CD14-positive monocyte (primary cell): ENCODE results near the gene TMEM117. TPM values are rescaled to one million over a fixed set of nuclear protein-coding genes. Genes with fewer than 3 reads are reported as not detected.

ENCODE experiments used
- DNase-seq, 3 donors: peaks; one replicate each; pipeline ENCODE4 v3.0.0-alpha.2; 2011 to 2022
- H2AFZ ChIP-seq: 2 replicates; pipeline ENCODE4 v1.6.0; 2012; ENCODE audit warnings: mild to moderate bottlenecking, low read depth, low read length, inconsistent platforms; ENCODE audit not compliant: insufficient read depth, poor library complexity, severe bottlenecking
- H3K27ac ChIP-seq, 2 donors: 1 replicate in 1 of 2; 2 replicates in 1 of 2; pipeline ENCODE4 v1.5.1; 2012 to 2013; ENCODE audit warnings: low read length in 2 of 2, control low read depth in 1 of 2, inconsistent platforms in 1 of 2, low read depth in 1 of 2, mild to moderate bottlenecking in 1 of 2
- H3K27me3 ChIP-seq, 2 donors: one replicate each; pipeline versions ENCODE4 v1.6.0 to v1.6.1; 2011 to 2013; ENCODE audit warnings: low read length in 2 of 2; ENCODE audit not compliant: control insufficient read depth in 2 of 2, insufficient read depth in 2 of 2
- H3K36me3 ChIP-seq, 2 donors: replicated peaks in 1 of 2; 1 replicate in 1 of 2; 2 replicates in 1 of 2; pipeline versions ENCODE4 v1.5.1 to v1.6.1; 2012 to 2013; ENCODE audit warnings: low read length in 2 of 2, control low read depth in 1 of 2, inconsistent platforms in 1 of 2, mild to moderate bottlenecking in 1 of 2; ENCODE audit not compliant: insufficient read depth in 2 of 2, control insufficient read depth in 1 of 2
- H3K4me1 ChIP-seq, 2 donors: 1 replicate in 1 of 2; 2 replicates in 1 of 2; pipeline versions ENCODE4 v1.5.1 to v1.6.1; 2012 to 2013; ENCODE audit warnings: low read length in 2 of 2, control low read depth in 1 of 2, inconsistent platforms in 1 of 2, mild to moderate bottlenecking in 1 of 2, moderate library complexity in 1 of 2; ENCODE audit not compliant: insufficient read depth in 2 of 2, control insufficient read depth in 1 of 2
- H3K4me2 ChIP-seq: replicated peaks from 2 replicates; pipeline ENCODE3; 2012; ENCODE audit warnings: low read length, moderate library complexity, mild to moderate bottlenecking; ENCODE audit not compliant: poor library complexity, severe bottlenecking; ENCODE audit errors: extremely low read depth
- H3K4me3 ChIP-seq, 3 experiments: fragments of 200-600 bp in 1 of 3; sonication (generic) in 1 of 3; replicated peaks in 1 of 3; 1 replicate in 2 of 3; 2 replicates in 1 of 3; pipeline ENCODE4 v1.5.1; 2011 to 2013; ENCODE audit warnings: low read length in 3 of 3, mild to moderate bottlenecking in 3 of 3, control low read depth in 2 of 3, low read depth in 2 of 3, inconsistent platforms in 1 of 3, moderate library complexity in 1 of 3
- H3K79me2 ChIP-seq: 2 replicates; pipeline ENCODE4 v1.6.0; 2012; ENCODE audit warnings: mild to moderate bottlenecking, control low read depth, inconsistent platforms, low read length, moderate library complexity; ENCODE audit not compliant: insufficient read depth
- H3K9ac ChIP-seq: 2 replicates; pipeline ENCODE4 v1.6.0; 2017; ENCODE audit warnings: low read length, mild to moderate bottlenecking; ENCODE audit not compliant: insufficient read depth, poor library complexity, severe bottlenecking
- H3K9me3 ChIP-seq, 2 donors: replicated peaks in 1 of 2; 1 replicate in 1 of 2; 2 replicates in 1 of 2; pipeline versions ENCODE4 v1.5.1 to v1.6.1; 2012 to 2013; ENCODE audit warnings: low read length in 2 of 2, control low read depth in 1 of 2; ENCODE audit not compliant: control insufficient read depth in 1 of 2, insufficient read depth in 1 of 2
- H4K20me1 ChIP-seq: 2 replicates; pipeline ENCODE4 v1.6.0; 2012; ENCODE audit warnings: mild to moderate bottlenecking, low read length, control low read depth, moderate library complexity; ENCODE audit not compliant: insufficient read depth
- H3K27ac Mint-ChIP-seq, 7 donors: one replicate each; pipeline ENCODE4 v1.8.0; 2020; ENCODE audit warnings: mild to moderate bottlenecking in 7 of 7, mixed read lengths in 7 of 7, moderate library complexity in 6 of 7, inconsistent platforms in 2 of 7
- H3K27me3 Mint-ChIP-seq, 3 donors: one replicate each; pipeline ENCODE4 v1.8.0; 2021 to 2022; ENCODE audit warnings: low read depth in 3 of 3, mild to moderate bottlenecking in 3 of 3, mixed read lengths in 3 of 3, moderate library complexity in 3 of 3, inconsistent platforms in 1 of 3
- H3K36me3 Mint-ChIP-seq, 2 donors: one replicate each; pipeline ENCODE4 v1.8.0; 2020; ENCODE audit warnings: mixed read lengths in 2 of 2, inconsistent platforms in 1 of 2, mild to moderate bottlenecking in 1 of 2
- H3K4me1 Mint-ChIP-seq: one replicate; pipeline ENCODE4 v1.8.0; 2020; ENCODE audit warnings: mild to moderate bottlenecking, mixed read lengths
- H3K4me3 Mint-ChIP-seq, 2 donors: one replicate each; pipeline ENCODE4 v1.8.0; 2020; ENCODE audit warnings: mild to moderate bottlenecking in 2 of 2, mixed read lengths in 2 of 2, moderate library complexity in 1 of 2
- H3K9me3 Mint-ChIP-seq, 7 donors: one replicate each; pipeline ENCODE4 v1.8.0; 2020 to 2022; ENCODE audit warnings: mixed read lengths in 7 of 7, mild to moderate bottlenecking in 6 of 7, moderate library complexity in 6 of 7, inconsistent platforms in 2 of 7
- CTCF ChIP-seq: fragments of 200-600 bp; IDR thresholded peaks from one replicate; pipeline ENCODE4 v1.8.0; 2022; ENCODE audit warnings: antibody characterized with exemption, mild to moderate bottlenecking
- WGBS: methylation state at CpG from one replicate; pipeline ENCODE4 v1.1.5; 2013; ENCODE audit warnings: missing lambda C conversion rate; ENCODE audit not compliant: insufficient coverage; 5-methylcytosine and 5-hydroxymethylcytosine counted together
- intact Hi-C, 2 donors: fragments of 100-400 bp; cut with micrococcal nuclease; formaldehyde crosslinking; loops; one replicate each; pipeline versions ENCODE4 v1.15.0 to v1.15.1; 2023
- polyA plus RNA-seq, 3 donors: library from polyadenylated mRNA; depleted of rRNA in 1 of 3; unstranded in 2 of 3; stranded (reverse) in 1 of 3; fragments of 300-500 nt in 2 of 3; fragments of >200 nt in 1 of 3; fragmentation: Illumina TruSeq in 2 of 3; gene quantifications; 1 replicate in 2 of 3; 2 replicates in 1 of 3; pipeline ENCODE4 v1.2.3, GENCODE V29; 2012 to 2021

Gene TMEM117
- polyA plus RNA-seq, 3 donors: 0.11 to 0.42 TPM; not detected in 1

GRCh38 chr12:43980627-43981191, 144.8 kb downstream of the TMEM117 start:
- Mint-ChIP-seq H3K9me3 (peaks cover 0 to 7% (median 2%) of the 10 kb centered on the region in 7 donors), H3K4me1 (no peaks in the 10 kb centered on the region), H3K36me3 (no peaks in the 10 kb centered on the region), H3K27me3 (peaks cover 0 to 2% (median 0%) of the 10 kb centered on the region in 3 donors), H3K27ac (no peak overlapping the region), H3K4me3 (no peak overlapping the region)
- peaks cover 0 to 2% of the 10 kb centered on the region in 2 donors for H3K9me3 ChIP-seq
- DNase-seq: no peak
- no peak overlapping the region for H3K9ac ChIP-seq
- H3K36me3 ChIP-seq: no peaks in the 10 kb centered on the region
- H3K27me3 ChIP-seq: no peaks in the 10 kb centered on the region
- intact Hi-C loops: no loop called here
- TF ChIP-seq CTCF: no peak
- no peak overlapping the region for H3K4me2 ChIP-seq
- WGBS: 96% methylated on average over 4 of the region's 6 CpGs
- no peak overlapping the region for H3K27ac ChIP-seq
- H3K4me3 ChIP-seq: no peak overlapping the region
- H2AFZ ChIP-seq: no peak overlapping the region
- no peaks in the 10 kb centered on the region for H3K4me1 ChIP-seq
- no peaks in the 10 kb centered on the region for H4K20me1 ChIP-seq
- no peaks in the 10 kb centered on the region for H3K79me2 ChIP-seq

DNA sequence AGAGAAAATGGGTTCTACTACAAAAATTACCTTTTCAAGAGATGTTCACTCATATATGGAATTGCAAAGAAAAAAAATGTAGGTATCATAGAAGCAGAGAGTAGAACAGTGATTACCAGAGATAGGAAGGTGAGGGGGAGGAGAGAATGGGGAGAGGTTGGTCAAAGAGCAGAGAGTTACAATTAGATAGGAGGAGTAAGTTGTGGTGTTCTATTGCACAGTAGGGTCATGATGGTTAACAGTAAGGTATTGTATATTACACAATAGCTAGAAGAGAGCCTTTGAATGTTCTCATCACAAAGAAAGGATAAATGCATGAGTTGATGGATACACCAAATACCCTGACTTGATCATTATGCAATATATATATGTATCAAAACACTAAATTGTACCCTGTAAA, 145.8 kb downstream of the TMEM117 start:
- H2AFZ ChIP-seq: no peak overlapping the region
- H3K4me2 ChIP-seq: no peak overlapping the region
- no peaks in the 10 kb centered on the region for H3K36me3 ChIP-seq
- H3K4me1 Mint-ChIP-seq: no peaks in the 10 kb centered on the region
- no peaks in the 10 kb centered on the region for H3K4me1 ChIP-seq
- H4K20me1 ChIP-seq: no peaks in the 10 kb centered on the region
- H3K9me3 Mint-ChIP-seq: peaks cover 0 to 7% (median 2%) of the 10 kb centered on the region in 7 donors
- DNase-seq: no peak
- no peaks in the 10 kb centered on the region for H3K36me3 Mint-ChIP-seq
- no peaks in the 10 kb centered on the region for H3K27me3 ChIP-seq
- no peak overlapping the region for H3K27ac ChIP-seq
- H3K27ac Mint-ChIP-seq: no peak overlapping the region
- no peak overlapping the region for H3K4me3 Mint-ChIP-seq
- no peak for TF ChIP-seq CTCF
- H3K9me3 ChIP-seq: peaks cover 0 to 2% of the 10 kb centered on the region in 2 donors
- H3K27me3 Mint-ChIP-seq: peaks cover 0 to 2% (median 0%) of the 10 kb centered on the region in 3 donors
- intact Hi-C loops: no loop called here
- no peak overlapping the region for H3K4me3 ChIP-seq
- no peaks in the 10 kb centered on the region for H3K79me2 ChIP-seq
- H3K9ac ChIP-seq: no peak overlapping the region
